ENCODE results near the gene DDX54.

DNA sequence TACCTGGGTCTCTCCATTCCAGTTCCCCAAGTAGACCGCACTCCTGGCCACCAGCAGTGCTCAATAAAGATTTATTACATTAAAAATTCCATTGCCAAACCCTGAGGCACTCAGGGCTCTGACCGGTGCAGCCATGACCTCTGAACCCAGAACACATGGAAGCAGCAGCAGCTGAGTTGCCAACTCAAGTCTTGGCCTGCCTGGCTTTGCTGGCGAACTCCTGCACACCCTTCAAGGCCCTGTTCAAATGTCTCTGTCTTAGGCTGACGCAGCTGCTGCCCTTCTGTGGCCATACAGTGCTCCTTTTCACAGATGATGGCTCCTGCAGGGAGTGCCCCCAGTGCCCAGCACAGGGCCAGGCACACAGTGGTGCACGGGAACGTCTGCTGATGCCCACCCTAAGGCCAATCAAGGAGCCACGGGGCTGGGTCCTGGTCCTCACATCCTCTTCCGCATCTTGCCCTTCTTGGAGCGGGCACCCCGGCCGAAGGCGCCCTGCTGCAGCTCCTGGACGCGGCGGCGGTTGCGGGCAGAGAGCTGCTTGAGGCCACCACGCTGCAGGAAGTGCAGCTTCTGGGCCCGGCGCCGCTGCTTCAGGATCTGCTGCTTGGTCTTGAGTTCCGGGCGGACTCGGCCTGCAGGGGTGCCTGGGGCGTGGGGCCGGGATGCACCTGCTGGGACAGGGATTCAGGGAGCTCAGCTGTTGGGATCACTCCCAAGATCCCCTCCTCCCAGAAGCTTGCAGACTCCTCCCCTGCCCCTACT, 26.7 kb downstream of the DDX54 start:
- no peak for TF ChIP-seq EZH2 (IDR thresholded peaks at IDR 0.05)
- TF ChIP-seq POLR2AphosphoS5 (IDR thresholded peaks at IDR 0.05; ENCODE audit: borderline replicate concordance, low read depth, low read length): no peak
- no peak for TF ChIP-seq FOXP2 (optimal IDR thresholded peaks at IDR 0.05; ENCODE audit: control extremely low read depth, extremely low read length, insufficient read depth)

Measured in SK-N-MC (cell line).